Stimulated activated naive CD4-positive, alpha-beta T cell (primary cell): ENCODE data around the gene TCIRG1.

Source experiments
- DNase-seq, 6 experiments: peaks; one replicate each; lab custom pipeline; 2025; lab: John Stamatoyannopoulos, UW

The TCIRG1 gene

GRCh38 chr11:68004551-68005335 is 34.1 kb upstream of the TCIRG1 start:
- DNase-seq: no peak

GRCh38 chr11:68006606-68007166 is 32.1 kb upstream of the TCIRG1 start:
- DNase-seq: no peak

- no peak for DNase-seq
These were observed 31.1 kb upstream of the TCIRG1 start for GRCh38 chr11:68007498-68008380.

DNA sequence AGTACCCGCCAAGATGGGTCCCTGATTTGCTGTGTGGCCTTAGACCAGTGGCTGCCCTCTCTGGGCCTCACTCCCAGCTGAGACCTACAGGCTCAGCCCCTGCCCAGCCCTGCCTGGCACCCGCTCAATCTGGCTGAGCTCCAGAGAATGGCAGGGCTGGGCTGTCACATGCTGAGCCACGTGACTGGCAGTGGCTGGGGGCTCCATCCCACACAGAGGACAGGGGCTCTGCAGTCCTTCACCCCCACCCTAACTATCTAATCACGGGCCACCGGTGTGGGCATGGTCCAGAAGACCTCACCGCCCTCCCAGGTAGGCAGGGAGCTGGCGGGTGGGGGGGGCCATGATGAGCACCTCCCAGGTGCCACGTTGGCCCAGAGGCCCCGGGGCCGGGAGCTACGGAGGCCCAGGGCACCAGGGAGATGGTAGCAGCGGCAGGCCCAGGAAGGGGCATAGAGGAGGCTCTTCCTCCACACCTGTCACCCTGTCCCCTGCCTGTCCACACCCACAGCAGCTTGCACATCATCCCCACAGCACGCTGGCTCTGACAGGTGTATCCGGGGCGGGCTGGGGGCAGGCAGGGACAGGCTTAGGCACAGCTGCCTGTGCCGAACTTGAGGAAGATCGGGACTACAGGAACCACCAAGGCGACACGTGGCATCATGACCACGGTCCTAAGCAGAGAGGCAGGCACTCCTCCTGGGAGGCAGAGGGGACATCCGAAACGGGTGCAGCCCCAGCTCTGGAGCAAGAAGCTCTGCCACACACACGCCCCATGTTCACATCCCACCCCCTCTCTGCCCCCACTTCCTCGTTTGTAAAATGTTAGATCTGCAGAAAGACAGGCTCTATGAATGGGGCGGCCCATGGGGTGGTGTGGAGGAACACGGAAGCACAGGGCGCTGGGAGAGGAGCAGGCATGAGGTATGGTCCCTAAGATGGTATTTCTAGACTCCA is 30.2 kb upstream of the TCIRG1 start:
- DNase-seq: no peak

GRCh38 chr11:68009391-68010089 is 29.3 kb upstream of the TCIRG1 start:
- no peak for DNase-seq

- DNase-seq: no peak
These were observed 28.5 kb upstream of the TCIRG1 start, which contains the start of gene ALDH3B1 for GRCh38 chr11:68010090-68011041. ALDH3B1 (plus strand) TSS chr11:68010327; CDS start chr11:68015298, 4,971 bp downstream.

- no peak for DNase-seq
These were observed 27.5 kb upstream of the TCIRG1 start for GRCh38 chr11:68011051-68011943.

DNA sequence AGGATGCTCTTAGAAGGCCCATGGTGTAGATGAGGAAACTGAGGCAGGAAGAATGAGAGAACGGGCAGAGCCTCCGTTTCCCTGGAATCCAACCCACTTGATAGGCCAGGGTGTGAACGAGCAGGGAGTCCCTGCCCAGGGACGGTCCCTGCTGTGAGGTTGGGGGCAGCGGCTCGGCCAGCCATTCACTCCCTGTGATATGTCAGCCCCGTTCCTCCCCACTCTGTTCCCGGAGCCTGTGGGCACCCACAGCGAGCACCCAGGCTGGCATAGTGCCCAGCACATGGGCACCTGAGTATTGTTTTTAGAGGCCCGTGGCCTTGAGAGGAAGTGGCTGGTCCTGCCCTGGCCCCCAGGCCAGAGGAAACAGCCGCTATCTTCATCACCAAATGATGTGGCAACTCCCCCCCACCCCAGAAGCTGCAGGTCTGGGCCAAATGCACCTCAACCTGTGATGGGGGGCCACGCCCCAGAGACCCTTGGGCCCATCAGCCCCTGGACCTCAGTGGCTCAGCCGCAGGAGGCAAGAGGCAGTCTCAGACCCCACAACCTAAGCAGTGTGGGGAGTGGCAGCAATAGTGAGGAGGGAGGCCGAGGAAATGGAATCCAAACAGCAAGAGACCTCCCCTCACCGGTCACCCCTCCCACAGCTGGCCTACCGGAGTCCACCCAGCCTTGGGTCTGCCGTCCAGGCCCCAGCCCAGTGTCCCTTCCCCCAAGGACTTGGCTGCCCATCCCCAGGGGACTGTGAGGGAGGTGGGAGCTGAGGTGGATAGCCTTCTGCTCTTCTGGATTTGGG is 26.6 kb upstream of the TCIRG1 start:
- no peak for DNase-seq

DNA sequence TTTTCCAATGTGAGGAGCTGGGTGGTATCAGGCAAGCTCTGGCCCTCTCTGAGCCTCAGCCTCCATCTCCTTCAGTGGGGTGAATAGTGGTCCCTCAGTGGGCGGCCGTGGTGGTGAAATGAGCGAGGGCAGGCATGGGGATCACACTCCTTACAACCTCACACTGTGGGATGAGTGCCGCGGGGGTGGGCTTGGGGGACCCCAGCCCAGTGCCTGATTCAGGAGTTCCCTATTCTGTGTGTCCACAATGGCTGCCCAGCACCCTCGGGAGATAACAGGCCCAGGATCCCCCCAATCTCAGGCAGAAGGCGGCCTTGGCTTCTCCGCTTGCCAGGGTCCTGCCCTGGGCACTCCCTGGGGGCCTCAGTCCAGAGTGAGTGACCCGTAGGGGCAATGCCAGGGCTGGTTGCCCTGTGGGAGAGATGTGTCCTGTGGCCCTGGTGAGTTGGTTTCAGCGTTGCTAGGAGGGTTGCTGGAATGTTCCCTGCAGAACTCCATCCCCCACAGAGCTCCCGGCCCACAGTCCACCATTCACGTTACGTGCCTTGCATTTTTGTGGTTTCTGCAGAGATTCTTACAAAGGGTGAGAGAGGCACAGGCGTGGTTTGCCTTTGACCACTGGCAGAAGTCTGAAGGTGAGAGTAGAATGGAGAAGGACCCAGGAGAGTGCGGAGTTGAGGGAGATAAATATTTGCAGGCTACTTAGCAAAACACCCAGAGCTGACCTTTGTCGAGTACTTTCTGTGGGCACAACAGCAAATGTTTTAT is 25.8 kb upstream of the TCIRG1 start:
- no peak for DNase-seq

- no peak for DNase-seq
These were observed 25.1 kb upstream of the TCIRG1 start for GRCh38 chr11:68013611-68014156.

- no peak for DNase-seq
These were observed 24.5 kb upstream of the TCIRG1 start for GRCh38 chr11:68014157-68014946.

DNA sequence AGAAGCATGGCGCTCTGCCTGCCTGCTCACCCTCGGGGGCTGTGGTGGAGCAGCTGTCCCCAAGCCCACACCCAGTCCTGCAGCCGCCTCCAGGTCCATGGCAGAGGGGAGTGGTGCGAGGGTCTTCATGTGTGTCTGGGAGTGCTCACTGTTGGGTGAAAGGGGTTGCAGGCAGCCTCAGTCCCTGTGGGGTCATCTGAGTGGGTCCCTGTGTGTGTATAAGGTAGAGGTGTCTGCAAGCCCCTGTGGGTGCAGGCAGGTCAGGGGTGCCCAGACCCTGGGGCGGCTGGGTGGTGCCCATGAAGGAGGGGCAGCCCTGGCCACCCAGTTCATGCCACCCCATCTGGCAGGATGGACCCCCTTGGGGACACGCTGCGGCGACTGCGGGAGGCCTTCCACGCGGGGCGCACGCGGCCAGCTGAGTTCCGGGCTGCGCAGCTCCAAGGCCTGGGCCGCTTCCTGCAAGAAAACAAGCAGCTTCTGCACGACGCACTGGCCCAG is 23.8 kb upstream of the TCIRG1 start:
- DNase-seq: no peak

DNA sequence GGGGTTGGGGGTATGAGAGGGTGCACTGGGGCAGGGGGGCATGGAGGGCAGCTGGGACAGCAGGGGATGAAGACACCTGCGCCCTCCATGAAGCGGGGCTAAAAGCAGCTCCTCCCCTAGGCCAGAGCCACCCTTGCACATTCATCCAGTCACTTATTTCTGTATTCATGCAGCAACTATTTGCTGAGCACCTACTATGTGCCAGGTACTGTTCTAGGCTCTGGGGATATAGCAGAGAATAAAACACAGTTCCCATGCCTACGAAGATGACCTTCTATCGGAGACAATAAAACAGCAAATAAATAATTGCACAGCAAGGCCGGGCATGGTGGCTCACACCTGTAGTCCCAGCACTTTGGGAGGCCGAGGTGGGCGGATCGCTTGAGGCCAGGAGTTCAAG is 23.4 kb upstream of the TCIRG1 start:
- no peak for DNase-seq

DNA sequence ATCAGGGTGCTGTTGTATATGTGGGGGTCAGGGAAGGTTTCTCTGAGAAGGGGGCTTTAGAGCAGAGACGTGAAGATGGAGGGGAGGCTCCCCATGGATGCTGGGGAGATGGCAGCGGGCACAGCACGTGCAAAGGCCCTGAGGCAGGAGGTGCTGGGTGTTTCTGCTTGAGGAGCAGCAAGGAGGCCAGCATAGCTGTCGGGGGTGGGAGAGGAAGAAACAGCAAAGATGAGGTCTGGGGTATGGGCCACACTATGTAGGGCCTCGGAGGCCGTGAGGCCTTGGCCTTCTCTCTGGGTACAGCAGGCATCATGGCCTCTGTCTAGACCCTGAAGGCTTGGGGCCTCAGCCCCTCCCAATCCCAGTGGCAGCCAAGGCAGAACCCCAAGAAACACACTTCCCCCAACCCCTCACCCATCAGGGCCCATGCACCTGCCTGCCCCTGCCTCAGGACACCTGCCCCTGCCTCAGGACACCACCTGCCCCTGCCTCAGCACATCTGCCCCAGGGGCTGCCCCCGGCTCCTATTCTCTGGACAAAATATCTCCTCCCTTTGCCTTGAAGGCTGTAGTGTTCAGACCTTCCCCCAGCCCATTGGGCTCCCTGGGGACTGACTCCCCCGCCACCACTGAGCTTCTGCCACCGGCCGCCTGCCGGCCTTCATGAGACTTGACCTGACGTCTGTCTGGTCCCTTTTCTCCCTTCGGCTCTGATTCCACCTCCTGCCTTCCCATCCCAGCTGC is 22.5 kb upstream of the TCIRG1 start:
- DNase-seq: no peak
